Mucosa of rectum (tissue), 2 donors: Measurements from ENCODE around the gene ETFA.

ENCODE experiments used
- H3K27ac ChIP-seq, 2 donors: one replicate each; pipeline ENCODE4 v1.7.0; 2013; ENCODE audit warnings: inconsistent platforms in 2 of 2, low read depth in 2 of 2, low read length in 2 of 2
- H3K27me3 ChIP-seq, 2 donors: one replicate each; pipeline ENCODE4 v1.7.0; 2013; ENCODE audit warnings: low read length in 2 of 2; ENCODE audit not compliant: control insufficient read depth in 2 of 2, insufficient read depth in 2 of 2
- H3K36me3 ChIP-seq, 2 donors: one replicate each; pipeline ENCODE4 v1.7.0; 2013; ENCODE audit warnings: low read length in 2 of 2; ENCODE audit not compliant: control insufficient read depth in 2 of 2, insufficient read depth in 2 of 2
- H3K4me1 ChIP-seq, 2 donors: one replicate each; pipeline ENCODE4 v1.7.0; 2013; ENCODE audit warnings: low read length in 2 of 2, mild to moderate bottlenecking in 1 of 2; ENCODE audit not compliant: control insufficient read depth in 2 of 2, insufficient read depth in 2 of 2
- H3K4me3 ChIP-seq, 2 donors: one replicate each; pipeline ENCODE4 v1.7.0; 2013; ENCODE audit warnings: low read length in 2 of 2
- H3K9ac ChIP-seq, 2 donors: one replicate each; pipeline ENCODE4 v1.7.0; 2013; ENCODE audit warnings: low read length in 2 of 2, low read depth in 1 of 2, mild to moderate bottlenecking in 1 of 2
- H3K9me3 ChIP-seq, 2 donors: one replicate each; pipeline ENCODE4 v1.7.0; 2013; ENCODE audit warnings: low read length in 2 of 2; ENCODE audit not compliant: control insufficient read depth in 2 of 2
- donor health status: healthy.
- donor health status: Normal muscosa, but diverticular disease.

Gene ETFA

GRCh38 chr15:76190751-76191538 is 120.3 kb downstream of the ETFA start:
- H3K4me3 ChIP-seq: peak overlapping the region in 1 of 2 donors; percentile 52
- H3K27me3 ChIP-seq: peaks cover 3 to 17% of the 10 kb centered on the region in 2 donors
- peak overlapping the region in 1 of 2 donors; percentile 28 for H3K9ac ChIP-seq
- H3K9me3 ChIP-seq: no peaks in the 10 kb centered on the region
- H3K4me1 ChIP-seq: peaks cover 11 to 14% of the 10 kb centered on the region in 2 donors
- H3K27ac ChIP-seq: no peak overlapping the region
- H3K36me3 ChIP-seq: no peaks in the 10 kb centered on the region

- no peak overlapping the region for H3K27ac ChIP-seq
- peaks cover 3 to 17% of the 10 kb centered on the region in 2 donors for H3K27me3 ChIP-seq
- H3K4me1 ChIP-seq: peaks cover 10 to 13% of the 10 kb centered on the region in 2 donors
- H3K9me3 ChIP-seq: no peaks in the 10 kb centered on the region
- H3K4me3 ChIP-seq: no peak overlapping the region
- H3K9ac ChIP-seq: no peak overlapping the region
- no peaks in the 10 kb centered on the region for H3K36me3 ChIP-seq
Observed at GRCh38 chr15:76190070-76190564, 121.2 kb downstream of the ETFA start.

GRCh38 chr15:76189106-76189505 is 122.2 kb downstream of the ETFA start:
- peaks cover 10 to 13% of the 10 kb centered on the region in 2 donors for H3K4me1 ChIP-seq
- H3K9me3 ChIP-seq: no peaks in the 10 kb centered on the region
- no peak overlapping the region for H3K4me3 ChIP-seq
- H3K9ac ChIP-seq: no peak overlapping the region
- H3K27me3 ChIP-seq: peaks cover 3 to 20% of the 10 kb centered on the region in 2 donors
- no peak overlapping the region for H3K27ac ChIP-seq
- no peaks in the 10 kb centered on the region for H3K36me3 ChIP-seq

GRCh38 chr15:76187163-76187562 is 124.1 kb downstream of the ETFA start:
- H3K36me3 ChIP-seq: no peaks in the 10 kb centered on the region
- no peak overlapping the region for H3K9ac ChIP-seq
- no peak overlapping the region for H3K4me3 ChIP-seq
- no peak overlapping the region for H3K27ac ChIP-seq
- peaks cover 10 to 13% of the 10 kb centered on the region in 2 donors for H3K4me1 ChIP-seq
- peaks cover 8 to 20% of the 10 kb centered on the region in 2 donors for H3K27me3 ChIP-seq
- no peaks in the 10 kb centered on the region for H3K9me3 ChIP-seq

GRCh38 chr15:76185716-76186115 is 125.6 kb downstream of the ETFA start:
- H3K4me1 ChIP-seq: peaks cover 4 to 6% of the 10 kb centered on the region in 2 donors
- H3K27me3 ChIP-seq: peaks cover 13 to 26% of the 10 kb centered on the region in 2 donors
- H3K9me3 ChIP-seq: no peaks in the 10 kb centered on the region
- no peak overlapping the region for H3K27ac ChIP-seq
- no peak overlapping the region for H3K4me3 ChIP-seq
- H3K9ac ChIP-seq: no peak overlapping the region
- H3K36me3 ChIP-seq: no peaks in the 10 kb centered on the region

- no peak overlapping the region for H3K27ac ChIP-seq
- H3K27me3 ChIP-seq: peaks cover 13 to 19% of the 10 kb centered on the region in 2 donors
- H3K9me3 ChIP-seq: no peaks in the 10 kb centered on the region
- no peak overlapping the region for H3K9ac ChIP-seq
- H3K36me3 ChIP-seq: no peaks in the 10 kb centered on the region
- no peak overlapping the region for H3K4me3 ChIP-seq
- no peaks in the 10 kb centered on the region for H3K4me1 ChIP-seq
Observed at GRCh38 chr15:76184650-76185035, 126.6 kb downstream of the ETFA start.

- no peaks in the 10 kb centered on the region for H3K36me3 ChIP-seq
- no peaks in the 10 kb centered on the region for H3K9me3 ChIP-seq
- H3K9ac ChIP-seq: no peak overlapping the region
- no peak overlapping the region for H3K4me3 ChIP-seq
- no peaks in the 10 kb centered on the region for H3K4me1 ChIP-seq
- no peak overlapping the region for H3K27ac ChIP-seq
- peaks cover 15% of the 10 kb centered on the region in 2 donors for H3K27me3 ChIP-seq
Observed at GRCh38 chr15:76183930-76184649, 127.2 kb downstream of the ETFA start.

- H3K4me3 ChIP-seq: no peak overlapping the region
- H3K27me3 ChIP-seq: peaks cover 11 to 32% of the 10 kb centered on the region in 2 donors
- H3K9me3 ChIP-seq: no peaks in the 10 kb centered on the region
- H3K9ac ChIP-seq: no peak overlapping the region
- no peaks in the 10 kb centered on the region for H3K36me3 ChIP-seq
- no peak overlapping the region for H3K27ac ChIP-seq
- H3K4me1 ChIP-seq: no peaks in the 10 kb centered on the region
Observed at GRCh38 chr15:76181705-76182107, 129.6 kb downstream of the ETFA start.

GRCh38 chr15:76180321-76180720 is 130.9 kb downstream of the ETFA start:
- Histone ChIP-seq H3K9ac (no peak overlapping the region), H3K4me1 (no peaks in the 10 kb centered on the region), H3K27ac (no peak overlapping the region), H3K36me3 (no peaks in the 10 kb centered on the region), H3K9me3 (no peaks in the 10 kb centered on the region), H3K27me3 (peaks cover 11 to 32% of the 10 kb centered on the region in 2 donors), H3K4me3 (no peak overlapping the region)

GRCh38 chr15:76179023-76179422 is 132.2 kb downstream of the ETFA start:
- Histone ChIP-seq H3K9me3 (no peaks in the 10 kb centered on the region), H3K4me1 (no peaks in the 10 kb centered on the region), H3K9ac (no peak overlapping the region), H3K4me3 (no peak overlapping the region), H3K27me3 (peaks cover 8 to 32% of the 10 kb centered on the region in 2 donors), H3K27ac (no peak overlapping the region), H3K36me3 (no peaks in the 10 kb centered on the region)
